IMR-90 (cell line): ENCODE results near the gene PHKB. TPM values are rescaled to one million over a fixed set of nuclear protein-coding genes. Genes with fewer than 3 reads are reported as not detected.

Experiments
- ATAC-seq: fragments of 200-7000 bp; cut with Tn5 transposase; 2 replicates; pipeline ENCODE4 v1.9.1; 2020; ENCODE audit warnings: low read depth, mild to moderate bottlenecking, moderate library complexity
- BruUV-seq: library from RNA; stranded (reverse); fragments of 400-500 nt; replicated peaks from 2 replicates; lab custom pipeline; 2021; lab: Mats Ljungman, UMichigan
- CTCF ChIA-PET: fragments of 300-600 bp; formaldehyde crosslinking; extraction: SDS; loops from one replicate; lab custom pipeline; 2021; ENCODE audit warnings: antibody characterized with exemption; lab: Yijun Ruan, JAX
- POLR2A ChIA-PET: fragments of 300-600 bp; sonication (Branson Sonifier 250); formaldehyde crosslinking; loops from one replicate; lab custom pipeline; 2022; ENCODE audit warnings: antibody characterized with exemption; ENCODE audit not compliant: unreplicated experiment; lab: Charles Lee
- DNase-seq: peaks from one replicate; pipeline ENCODE4 v3.0.0; 2013
- H2AFZ ChIP-seq: replicated peaks from 2 replicates; pipeline ENCODE3; 2013; ENCODE audit warnings: low read length, mild to moderate bottlenecking; ENCODE audit not compliant: poor library complexity
- H2AK5ac ChIP-seq: 2 replicates; pipeline ENCODE4 v1.6.1; 2013; ENCODE audit warnings: low read depth, low read length, inconsistent platforms
- H2AK9ac ChIP-seq: replicated peaks from 2 replicates; pipeline ENCODE3; 2013; ENCODE audit warnings: mild to moderate bottlenecking, low read depth, low read length, moderate library complexity; ENCODE audit not compliant: poor library complexity
- H2BK120ac ChIP-seq: 2 replicates; pipeline ENCODE4 v1.6.1; 2013; ENCODE audit warnings: low read depth, low read length, inconsistent platforms
- H2BK15ac ChIP-seq: 3 replicates; pipeline ENCODE4 v1.6.1; 2013; ENCODE audit warnings: low read depth, low read length, inconsistent platforms
- H2BK20ac ChIP-seq: 2 replicates; pipeline ENCODE4 v1.6.1; 2013; ENCODE audit warnings: low read depth, mild to moderate bottlenecking, inconsistent platforms, low read length, moderate library complexity
- H2BK5ac ChIP-seq: 2 replicates; pipeline ENCODE4 v1.6.1; 2013; ENCODE audit warnings: mild to moderate bottlenecking, low read depth, low read length, inconsistent platforms; ENCODE audit not compliant: poor library complexity, severe bottlenecking
- H3K14ac ChIP-seq: replicated peaks from 2 replicates; pipeline ENCODE4 v1.6.1; 2013; ENCODE audit warnings: low read depth, low read length, inconsistent platforms
- H3K18ac ChIP-seq: 2 replicates; pipeline ENCODE4 v1.6.1; 2013; ENCODE audit warnings: low read depth, low read length, control low read depth
- H3K23ac ChIP-seq: 2 replicates; pipeline ENCODE4 v1.6.1; 2013; ENCODE audit warnings: low read depth, low read length, inconsistent platforms
- H3K27ac ChIP-seq: 2 replicates; pipeline ENCODE4 v1.5.1; 2013; ENCODE audit warnings: mild to moderate bottlenecking, control low read depth, low read length; ENCODE audit not compliant: insufficient read depth
- H3K27me3 ChIP-seq: 2 replicates; pipeline ENCODE4 v1.6.1; 2013; ENCODE audit warnings: low read length; ENCODE audit not compliant: control insufficient read depth, insufficient read depth
- H3K36me3 ChIP-seq: 2 replicates; pipeline ENCODE4 v1.6.1; 2013; ENCODE audit warnings: low read length, mixed read lengths; ENCODE audit not compliant: control insufficient read depth, insufficient read depth
- H3K4ac ChIP-seq: 2 replicates; pipeline ENCODE4 v1.6.1; 2013; ENCODE audit warnings: low read depth, low read length, inconsistent platforms
- H3K4me1 ChIP-seq: 2 replicates; pipeline ENCODE4 v1.6.1; 2013; ENCODE audit warnings: low read length, mixed read lengths; ENCODE audit not compliant: control insufficient read depth, insufficient read depth
- H3K4me2 ChIP-seq: 2 replicates; pipeline ENCODE4 v1.6.1; 2013; ENCODE audit warnings: low read depth, mild to moderate bottlenecking, control low read depth, low read length, moderate library complexity
- H3K4me3 ChIP-seq: 2 replicates; pipeline ENCODE4 v1.5.1; 2013; ENCODE audit warnings: low read depth, mild to moderate bottlenecking, control low read depth, low read length, moderate library complexity; ENCODE audit not compliant: insufficient read depth
- H3K56ac ChIP-seq: 2 replicates; pipeline ENCODE4 v1.6.1; 2013; ENCODE audit warnings: low read length, inconsistent platforms; ENCODE audit not compliant: insufficient read depth; ENCODE audit errors: extremely low read depth
- H3K79me1 ChIP-seq, 2 experiments: 2 replicates each; pipeline ENCODE4 v1.6.1; 2013; ENCODE audit warnings: low read length in 2 of 2, inconsistent platforms in 1 of 2, low read depth in 1 of 2
- H3K9ac ChIP-seq: 2 replicates; pipeline ENCODE4 v1.6.1; 2013; ENCODE audit warnings: low read depth, low read length, control low read depth
- H3K9me1 ChIP-seq: 2 replicates; pipeline ENCODE4 v1.6.1; 2013; ENCODE audit warnings: low read length, inconsistent platforms; ENCODE audit not compliant: insufficient read depth
- H3K9me3 ChIP-seq: 2 replicates; pipeline ENCODE4 v1.6.1; 2013; ENCODE audit warnings: low read length; ENCODE audit not compliant: control insufficient read depth, insufficient read depth
- H4K20me1 ChIP-seq: 2 replicates; pipeline ENCODE4 v1.6.1; 2013; ENCODE audit warnings: low read length, inconsistent platforms; ENCODE audit not compliant: insufficient read depth
- H4K5ac ChIP-seq: 2 replicates; pipeline ENCODE4 v1.6.1; 2013; ENCODE audit warnings: mild to moderate bottlenecking, low read depth, low read length, control low read depth
- H4K8ac ChIP-seq, 2 experiments: 2 replicates each; pipeline ENCODE4 v1.6.1; 2013; ENCODE audit warnings: low read depth in 2 of 2, low read length in 2 of 2, control low read depth in 1 of 2, inconsistent platforms in 1 of 2
- H4K91ac ChIP-seq: 2 replicates; pipeline ENCODE4 v1.6.1; 2013; ENCODE audit warnings: low read depth, low read length, inconsistent platforms; ENCODE audit not compliant: insufficient read depth
- RAD21 ChIP-seq: IDR thresholded peaks from 2 replicates; pipeline ENCODE4 v1.6.1; 2012; ENCODE audit warnings: low read length, improper control_type of control experiment
- USF2 ChIP-seq: fragments of 150-350 bp; IDR thresholded peaks from 2 replicates; pipeline ENCODE4 v1.6.1; 2017; ENCODE audit warnings: mild to moderate bottlenecking, antibody characterized with exemption, low read length, low read depth
- WGBS, 2 experiments: methylation state at CpG; one replicate each; pipeline versions ENCODE4 v1.1.5 to v1.1.7; 2013; ENCODE audit warnings: missing lambda C conversion rate in 2 of 2; ENCODE audit not compliant: insufficient read length in 1 of 2; ENCODE audit errors: extremely low coverage in 2 of 2; 5-methylcytosine and 5-hydroxymethylcytosine counted together
- dilution Hi-C: fragments of 300-500 bp; cut with HindIII; formaldehyde crosslinking; loops from one replicate; pipeline ENCODE4 v1.14.3; 2018; ENCODE audit warnings: low sequenced_read_pairs; ENCODE audit not compliant: unreplicated experiment
- in situ Hi-C: fragments of 300-500 bp; cut with MboI; formaldehyde crosslinking; loops from 3 replicates; pipeline ENCODE4 v1.14.3; 2019; ENCODE audit warnings: low sequenced_read_pairs, inconsistent platforms, mixed read lengths
- intact Hi-C: fragments of 100-400 bp; cut with micrococcal nuclease; formaldehyde crosslinking; loops from 2 replicates; pipeline ENCODE4 v1.10.0; 2022
- polyA plus RNA-seq, 3 experiments: library from polyadenylated mRNA; depleted of rRNA; stranded (reverse); fragments of >200 nt; gene quantifications; 2 replicates each; pipeline ENCODE4 v1.2.3, GENCODE V29; 2012; ENCODE audit warnings: low replicate concordance in 1 of 3
- total RNA-seq: library from RNA; depleted of rRNA; stranded (reverse); fragments of >200 nt; gene quantifications from 2 replicates; pipeline ENCODE4 v1.2.3, GENCODE V29; 2012

The PHKB gene
- total and polyA plus RNA-seq, 2 of the 4 experiments (the other 2 are of a cell fraction): 24.2 to 58.6 TPM

- DNase-seq (no peak), ATAC-seq (no peak)
- H3K27me3 ChIP-seq: no peaks in the 10 kb centered on the region
- H2AK9ac ChIP-seq: no peak overlapping the region
- WGBS, 2 experiments: 100% methylated on average over 3 of the region's 3 CpGs; no CpG with 5 or more reads in 1 of the 2 experiments
- no peaks in the 10 kb centered on the region for H3K9me3 ChIP-seq
- BruUV-seq: no TSS peak
- no peak overlapping the region for H3K4me3 ChIP-seq
- CTCF ChIA-PET: no interaction called here
- no peak overlapping the region for H3K18ac ChIP-seq
- no peak overlapping the region for H3K56ac ChIP-seq
- no peak overlapping the region for H2BK15ac ChIP-seq
- no peak overlapping the region for H2BK20ac ChIP-seq
- H2BK5ac ChIP-seq: no peak overlapping the region
- dilution Hi-C loops: no loop called here
- H4K8ac ChIP-seq: no peak overlapping the region
- TF ChIP-seq RAD21 (no peak), USF2 (no peak)
- no peak overlapping the region for H4K5ac ChIP-seq
- H3K27ac ChIP-seq: no peak overlapping the region
- H3K4ac ChIP-seq: no peak overlapping the region
- H2BK120ac ChIP-seq: no peak overlapping the region
- no peaks in the 10 kb centered on the region for H3K79me1 ChIP-seq
- H3K4me2 ChIP-seq: no peak overlapping the region
- intact Hi-C loops: loop anchor here (10.0 kb wide), 1 partner anchor 460 kb away; the partner anchor contains the start of gene ABCC12
- H3K4me1 ChIP-seq: no peaks in the 10 kb centered on the region
- no peak overlapping the region for H4K91ac ChIP-seq
- POLR2A ChIA-PET: no interaction called here
- H3K9ac ChIP-seq: no peak overlapping the region
- in situ Hi-C loops: no loop called here
- no peaks in the 10 kb centered on the region for H4K20me1 ChIP-seq
- no peak overlapping the region for H3K14ac ChIP-seq
- H3K9me1 ChIP-seq: no peaks in the 10 kb centered on the region
- peaks cover 21% of the 10 kb centered on the region for H3K36me3 ChIP-seq
- no peak overlapping the region for H3K23ac ChIP-seq
- H2AFZ ChIP-seq: no peak overlapping the region
- H2AK5ac ChIP-seq: no peak overlapping the region
These were observed 233.4 kb downstream of the PHKB start for GRCh38 chr16:47694543-47694942.
